ENCODE data around the gene MTMR4.
"Not testable (repeated sequence)": the region's sequence is repeated elsewhere in the genome, so short reads cannot be mapped to it uniquely, and the experiment has no call there.

Gene MTMR4

GRCh38 chr17:58513965-58514769 lies at the start of gene MTMR4:
TSS of gene MTMR4 (minus strand) at chr17:58514638. CDS start at chr17:58514407, 231 bp downstream.
- Histone ChIP-seq H3K27me3 (ENCODE audit: insufficient read depth, insufficient read length) (no peaks in the 10 kb centered on the region), H3K9ac (ENCODE audit: insufficient read length, low read depth) (peak within 1 kb of the TSS; percentile 90), H3K9me3 (ENCODE audit: insufficient read depth, low read length) (no peaks in the 10 kb centered on the region), H3K36me3 (ENCODE audit: insufficient read depth, insufficient read length, low read length) (peaks cover 37% of the 10 kb centered on the region), H3K4me3 (ENCODE audit: insufficient read length, low read depth) (peak within 1 kb of the TSS; percentile 54), H3K4me1 (ENCODE audit: insufficient read depth, insufficient read length) (peaks cover 13% of the 10 kb centered on the region)
- peak; percentile 69 for DNase-seq (ENCODE audit: low read depth, low spot score)
- TF ChIP-seq YY1 (IDR thresholded peaks at IDR 0.05; ENCODE audit: insufficient read depth, insufficient read length) = no peak
- TF ChIP-seq ZNF274 (IDR thresholded peaks at IDR 0.05; ENCODE audit: low read depth, low read length) = no peak
- no peak for TF ChIP-seq SUZ12 (IDR thresholded peaks at IDR 0.05; ENCODE audit: extremely low read depth, insufficient read depth, insufficient read length)

GRCh38 chr17:58560511-58560910 lies 46.1 kb upstream of the MTMR4 start:
- Histone ChIP-seq H3K9me3 (ENCODE audit: insufficient read depth, low read length) (no peaks in the 10 kb centered on the region), H3K27me3 (ENCODE audit: insufficient read depth, insufficient read length) (no peaks in the 10 kb centered on the region), H3K4me3 (ENCODE audit: insufficient read length, low read depth) (no peak overlapping the region), H3K4me1 (ENCODE audit: insufficient read depth, insufficient read length) (no peaks in the 10 kb centered on the region), H3K36me3 (ENCODE audit: insufficient read depth, insufficient read length, low read length) (no peaks in the 10 kb centered on the region), H3K9ac (ENCODE audit: insufficient read length, low read depth) (no peak overlapping the region)
- no peak for DNase-seq (ENCODE audit: low read depth, low spot score)
- TF ChIP-seq ZNF274 (IDR thresholded peaks at IDR 0.05; ENCODE audit: low read depth, low read length) (no peak), YY1 (IDR thresholded peaks at IDR 0.05; ENCODE audit: insufficient read depth, insufficient read length) (no peak), SUZ12 (IDR thresholded peaks at IDR 0.05; ENCODE audit: extremely low read depth, insufficient read depth, insufficient read length) (no peak)

GRCh38 chr17:58557981-58558380 lies 43.5 kb upstream of the MTMR4 start:
- Histone ChIP-seq H3K4me1 (ENCODE audit: insufficient read depth, insufficient read length) (no peaks in the 10 kb centered on the region), H3K27me3 (ENCODE audit: insufficient read depth, insufficient read length) (no peaks in the 10 kb centered on the region), H3K9me3 (ENCODE audit: insufficient read depth, low read length) (no peaks in the 10 kb centered on the region), H3K4me3 (ENCODE audit: insufficient read length, low read depth) (no peak overlapping the region), H3K36me3 (ENCODE audit: insufficient read depth, insufficient read length, low read length) (no peaks in the 10 kb centered on the region), H3K9ac (ENCODE audit: insufficient read length, low read depth) (no peak overlapping the region)
- TF ChIP-seq ZNF274 (IDR thresholded peaks at IDR 0.05; ENCODE audit: low read depth, low read length) = no peak
- TF ChIP-seq SUZ12 (IDR thresholded peaks at IDR 0.05; ENCODE audit: extremely low read depth, insufficient read depth, insufficient read length) = no peak
- no peak for DNase-seq (ENCODE audit: low read depth, low spot score)

- H3K9me3 ChIP-seq (ENCODE audit: insufficient read depth, low read length) = no peaks in the 10 kb centered on the region
- H3K4me3 ChIP-seq (ENCODE audit: insufficient read length, low read depth) = no peak overlapping the region
- H3K27me3 ChIP-seq (ENCODE audit: insufficient read depth, insufficient read length) = no peaks in the 10 kb centered on the region
- no peaks in the 10 kb centered on the region for H3K36me3 ChIP-seq (ENCODE audit: insufficient read depth, insufficient read length, low read length)
- no peak overlapping the region for H3K9ac ChIP-seq (ENCODE audit: insufficient read length, low read depth)
- H3K4me1 ChIP-seq (ENCODE audit: insufficient read depth, insufficient read length) = no peaks in the 10 kb centered on the region
- no peak for DNase-seq (ENCODE audit: low read depth, low spot score)
- TF ChIP-seq YY1 (IDR thresholded peaks at IDR 0.05; ENCODE audit: insufficient read depth, insufficient read length) (no peak), ZNF274 (IDR thresholded peaks at IDR 0.05; ENCODE audit: low read depth, low read length) (no peak), SUZ12 (IDR thresholded peaks at IDR 0.05; ENCODE audit: extremely low read depth, insufficient read depth, insufficient read length) (no peak)
Observed at GRCh38 chr17:58556833-58557250, 42.4 kb upstream of the MTMR4 start.

- H3K36me3 ChIP-seq (ENCODE audit: insufficient read depth, insufficient read length, low read length); H3K9ac ChIP-seq (ENCODE audit: insufficient read length, low read depth); H3K4me1 ChIP-seq (ENCODE audit: insufficient read depth, insufficient read length); DNase-seq (ENCODE audit: low read depth, low spot score); H3K9me3 ChIP-seq (ENCODE audit: insufficient read depth, low read length); H3K4me3 ChIP-seq (ENCODE audit: insufficient read length, low read depth); H3K27me3 ChIP-seq (ENCODE audit: insufficient read depth, insufficient read length): not testable (repeated sequence)
Observed at GRCh38 chr17:58555109-58555508, 40.7 kb upstream of the MTMR4 start.

- no peaks in the 10 kb centered on the region for H3K36me3 ChIP-seq (ENCODE audit: insufficient read depth, insufficient read length, low read length)
- no peak for TF ChIP-seq SUZ12 (IDR thresholded peaks at IDR 0.05; ENCODE audit: extremely low read depth, insufficient read depth, insufficient read length)
- no peak for TF ChIP-seq ZNF274 (IDR thresholded peaks at IDR 0.05; ENCODE audit: low read depth, low read length)
- TF ChIP-seq YY1 (IDR thresholded peaks at IDR 0.05; ENCODE audit: insufficient read depth, insufficient read length) = no peak
- H3K4me1 ChIP-seq (ENCODE audit: insufficient read depth, insufficient read length) = peaks cover 3% of the 10 kb centered on the region
- H3K9ac ChIP-seq (ENCODE audit: insufficient read length, low read depth) = no peak overlapping the region
- no peak overlapping the region for H3K4me3 ChIP-seq (ENCODE audit: insufficient read length, low read depth)
- H3K27me3 ChIP-seq (ENCODE audit: insufficient read depth, insufficient read length) = no peaks in the 10 kb centered on the region
- DNase-seq (ENCODE audit: low read depth, low spot score) = no peak
- no peaks in the 10 kb centered on the region for H3K9me3 ChIP-seq (ENCODE audit: insufficient read depth, low read length)
Observed at GRCh38 chr17:58541249-58541648, 26.8 kb upstream of the MTMR4 start.

- no peak overlapping the region for H3K4me3 ChIP-seq (ENCODE audit: insufficient read length, low read depth)
- no peaks in the 10 kb centered on the region for H3K9me3 ChIP-seq (ENCODE audit: insufficient read depth, low read length)
- TF ChIP-seq ZNF274 (IDR thresholded peaks at IDR 0.05; ENCODE audit: low read depth, low read length) (no peak), SUZ12 (IDR thresholded peaks at IDR 0.05; ENCODE audit: extremely low read depth, insufficient read depth, insufficient read length) (no peak), YY1 (IDR thresholded peaks at IDR 0.05; ENCODE audit: insufficient read depth, insufficient read length) (no peak)
- no peak for DNase-seq (ENCODE audit: low read depth, low spot score)
- H3K27me3 ChIP-seq (ENCODE audit: insufficient read depth, insufficient read length) = no peaks in the 10 kb centered on the region
- no peak overlapping the region for H3K9ac ChIP-seq (ENCODE audit: insufficient read length, low read depth)
- no peaks in the 10 kb centered on the region for H3K36me3 ChIP-seq (ENCODE audit: insufficient read depth, insufficient read length, low read length)
- H3K4me1 ChIP-seq (ENCODE audit: insufficient read depth, insufficient read length) = peaks cover 7% of the 10 kb centered on the region
Observed at GRCh38 chr17:58539698-58540097, 25.3 kb upstream of the MTMR4 start.

Data from NT2/D1 (cell line).